HG03378 (cell line): ENCODE data around the gene ADAMTS17.
"Not testable (repeated sequence)": the region's sequence is repeated elsewhere in the genome, so short reads cannot be mapped to it uniquely, and the experiment has no call there.

ENCODE experiments used
- ATAC-seq: cut with Tn5 transposase; IDR thresholded peaks from one replicate; pipeline ENCODE4 v1.9.1; 2021; ENCODE audit warnings: mild to moderate bottlenecking, moderate library complexity; ENCODE audit not compliant: unreplicated experiment

ADAMTS17 gene

DNA sequence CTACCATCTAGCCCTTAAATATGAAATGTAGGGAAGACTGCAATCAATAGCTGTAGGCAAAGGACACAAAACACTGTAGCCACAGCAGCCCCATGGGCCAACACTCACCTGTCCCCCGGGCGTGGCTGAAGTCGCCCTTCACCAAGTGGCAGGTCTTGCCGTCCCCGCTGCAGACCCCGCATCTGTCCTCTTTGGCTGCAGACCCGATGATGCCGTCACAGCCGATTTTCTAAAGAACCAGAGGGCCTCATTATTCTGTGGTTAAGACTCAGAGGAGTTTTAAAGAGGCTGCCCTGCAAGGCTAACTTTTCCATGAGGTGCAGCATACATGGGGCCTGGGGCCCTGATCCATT is 245.6 kb downstream of the ADAMTS17 start:
- no peak for ATAC-seq

GRCh38 chr15:100095541-100096247 is 246.1 kb downstream of the ADAMTS17 start:
- ATAC-seq: no peak

- no peak for ATAC-seq
Measured at GRCh38 chr15:100094127-100094510, 247.7 kb downstream of the ADAMTS17 start.

GRCh38 chr15:100093211-100094126 is 248.3 kb downstream of the ADAMTS17 start:
- no peak for ATAC-seq

DNA sequence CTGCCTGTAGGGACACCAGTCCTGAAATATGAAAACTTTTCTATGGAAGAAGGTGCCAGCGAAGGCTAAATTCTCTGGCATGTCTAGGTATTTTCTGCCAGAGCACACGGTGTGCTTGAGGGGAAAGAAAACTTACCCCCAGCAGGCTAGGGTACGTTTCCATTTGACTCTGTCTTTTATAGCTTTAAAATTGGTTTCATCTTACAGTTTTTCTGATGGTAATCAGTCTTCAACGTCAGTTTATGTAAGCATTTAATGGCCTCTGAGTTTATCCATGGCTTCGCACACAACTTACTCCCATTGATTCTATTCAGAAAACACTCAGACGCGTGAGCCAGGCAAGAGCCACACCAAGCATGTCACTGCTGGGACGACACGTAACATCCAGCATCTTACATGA is 249.7 kb downstream of the ADAMTS17 start:
- no peak for ATAC-seq

DNA sequence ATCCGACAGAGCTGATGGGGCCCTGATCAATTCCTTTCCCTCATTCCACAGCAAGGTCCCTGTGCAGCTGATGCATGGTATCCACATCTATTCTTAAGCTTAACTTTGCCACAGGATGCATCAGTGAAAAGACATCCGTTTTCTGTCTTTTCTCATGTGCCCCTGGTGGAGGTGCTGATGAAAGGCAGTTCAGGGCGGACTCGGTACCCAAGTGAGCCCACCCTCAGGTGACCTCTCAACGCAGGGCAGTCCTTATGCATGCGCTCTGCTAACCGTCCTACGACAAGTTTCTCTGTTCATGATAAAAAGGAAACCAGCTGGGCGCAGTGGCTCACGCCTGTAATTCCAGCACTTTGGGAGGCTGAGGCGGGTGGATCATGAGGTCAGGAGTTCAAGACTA is 251.4 kb downstream of the ADAMTS17 start:
- ATAC-seq: no peak

DNA sequence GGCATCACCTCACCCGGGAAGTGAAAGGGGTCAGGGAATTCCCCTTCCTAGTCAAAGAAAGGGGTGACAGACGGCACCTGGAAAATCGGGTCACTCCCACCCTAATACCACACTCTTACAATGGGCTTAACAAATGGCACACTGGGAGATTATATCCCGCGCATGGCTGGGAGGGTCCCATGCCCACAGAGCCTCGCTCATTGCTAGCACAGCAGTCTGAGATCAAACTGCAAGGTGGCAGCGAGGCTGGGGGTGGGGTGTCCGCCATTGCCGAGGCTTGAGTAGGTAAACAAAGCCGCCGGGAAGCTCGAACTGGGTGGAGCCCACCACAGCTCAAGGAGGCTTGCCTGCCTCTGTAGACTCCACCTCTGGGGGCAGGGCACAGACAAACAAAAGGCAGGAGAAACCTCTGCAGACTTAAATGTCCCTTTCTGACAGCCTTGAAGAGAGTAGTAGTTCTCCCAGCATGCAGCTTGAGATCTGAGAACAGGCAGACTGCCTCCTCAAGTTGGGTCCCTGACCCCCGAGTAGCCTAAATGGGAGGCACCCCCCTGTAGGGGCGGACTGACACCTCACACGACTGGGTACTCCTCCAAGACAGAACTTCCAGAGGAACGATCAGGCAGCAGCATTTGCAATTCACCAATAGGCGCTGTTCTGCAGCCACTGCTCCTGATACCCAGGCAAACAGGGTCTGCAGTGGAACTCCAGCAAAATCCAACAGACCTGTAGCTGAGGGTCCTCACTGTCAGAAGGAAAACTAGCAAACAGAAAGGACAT is 257.5 kb downstream of the ADAMTS17 start:
- not testable (repeated sequence) for ATAC-seq

- no peak for ATAC-seq
Measured at GRCh38 chr15:100083572-100083971, 258.2 kb downstream of the ADAMTS17 start.

GRCh38 chr15:100082761-100083402 is 258.9 kb downstream of the ADAMTS17 start:
- no peak for ATAC-seq

GRCh38 chr15:100081454-100081853 is 260.3 kb downstream of the ADAMTS17 start:
- no peak for ATAC-seq

GRCh38 chr15:100078511-100079220 is 263.1 kb downstream of the ADAMTS17 start:
- no peak for ATAC-seq

- ATAC-seq: no peak
Measured at GRCh38 chr15:100075229-100075628, 266.5 kb downstream of the ADAMTS17 start.

- ATAC-seq: no peak
Measured at GRCh38 chr15:100073982-100074381, 267.8 kb downstream of the ADAMTS17 start.

- ATAC-seq: not testable (repeated sequence)
Measured at GRCh38 chr15:100066521-100067280, 275.1 kb downstream of the ADAMTS17 start.

DNA sequence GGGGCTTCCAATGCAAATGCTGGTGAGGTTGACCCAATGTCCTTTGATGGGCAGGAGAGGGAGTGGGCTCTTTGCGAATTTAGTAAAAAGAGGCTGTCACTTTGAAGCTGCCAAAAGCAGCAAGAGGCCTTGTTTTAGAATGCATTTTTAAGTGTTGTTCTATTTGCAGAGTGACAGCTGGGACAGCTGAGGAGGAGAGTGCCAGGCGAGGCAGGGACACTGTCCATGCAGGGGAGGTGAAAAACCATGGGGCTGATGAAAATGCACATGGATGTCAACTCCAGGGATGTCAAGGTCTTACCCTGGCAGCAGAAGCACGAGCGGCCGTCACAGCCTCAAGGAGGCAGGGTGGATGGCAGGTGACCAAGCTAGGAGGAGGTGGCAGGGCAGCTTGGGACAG is 279.8 kb downstream of the ADAMTS17 start:
- no peak for ATAC-seq

GRCh38 chr15:100060276-100060926 is 281.4 kb downstream of the ADAMTS17 start:
- ATAC-seq: no peak

GRCh38 chr15:100059521-100059920 is 282.3 kb downstream of the ADAMTS17 start:
- ATAC-seq: no peak

- no peak for ATAC-seq
Measured at GRCh38 chr15:100059094-100059493, 282.7 kb downstream of the ADAMTS17 start.

- ATAC-seq: no peak
Measured at GRCh38 chr15:100058458-100058857, 283.3 kb downstream of the ADAMTS17 start.
